HCT116 (cell line): ENCODE data around the gene CCDC127. TPM values are rescaled to one million over a fixed set of nuclear protein-coding genes. Genes with fewer than 3 reads are reported as not detected.

Experiments
- ATAC-seq: fragments of 200-7000 bp; cut with Tn5 transposase; 2 replicates; pipeline ENCODE4 v1.9.1; 2020; ENCODE audit warnings: mild to moderate bottlenecking, moderate library complexity
- BruUV-seq: library from RNA; stranded (reverse); fragments of 400-500 nt; replicated peaks from 2 replicates; lab custom pipeline; 2021; lab: Mats Ljungman, UMichigan
- CTCF ChIA-PET: fragments of 300-600 bp; sonication (Branson Sonifier 250); formaldehyde crosslinking; loops from one replicate; lab custom pipeline; 2021; ENCODE audit warnings: antibody characterized with exemption; lab: Charles Lee
- POLR2A ChIA-PET: fragments of 300-600, 350-600 bp; sonication (Branson Sonifier 250); formaldehyde crosslinking; loops from one replicate; lab custom pipeline; 2021; ENCODE audit warnings: antibody characterized with exemption; lab: Charles Lee
- RAD21 ChIA-PET, 2 experiments: fragments of 300-600 bp; sonication (Branson Sonifier 250); formaldehyde crosslinking; loops; one replicate each; lab custom pipeline; 2023; ENCODE audit warnings: low total read pairs in 2 of 2; ENCODE audit not compliant: uncharacterized antibody in 2 of 2, unreplicated experiment in 2 of 2, low non-redundant PET in 1 of 2; lab: Charles Lee
- DNase-seq: peaks from one replicate; pipeline ENCODE4 v3.0.0-alpha.2; 2010; ENCODE audit warnings: low read depth, low spot score
- H2AFZ ChIP-seq: fragments of 200-600 bp; shearing (Covaris generic), sonication (generic); 2 replicates; pipeline ENCODE4 v1.6.1; 2017; ENCODE audit warnings: low read depth, mixed run types, mixed read lengths, antibody characterized with exemption, low read length; ENCODE audit not compliant: poor library complexity, severe bottlenecking
- H3K27ac ChIP-seq: 2 replicates; pipeline ENCODE4 v1.5.1; 2012; ENCODE audit warnings: low read depth, low read length
- H3K27me3 ChIP-seq: fragments of 200-600 bp; sonication (generic); 2 replicates; pipeline ENCODE4 v1.6.1; 2016; ENCODE audit warnings: mixed run types, low read length, mixed read lengths; ENCODE audit not compliant: insufficient read depth
- H3K36me3 ChIP-seq, 2 experiments: fragments of 200-500 bp in 1 of 2; fragments of 200-600 bp in 1 of 2; sonication (Bioruptor generic) in 1 of 2; sonication (generic) in 1 of 2; 2 replicates each; pipeline versions ENCODE4 v1.5.1 to v1.6.1; 2014 to 2016; ENCODE audit warnings: low read length in 2 of 2, inconsistent platforms in 1 of 2, mixed read lengths in 1 of 2, mixed run types in 1 of 2; ENCODE audit not compliant: insufficient read depth in 2 of 2, control insufficient read depth in 1 of 2
- H3K4me1 ChIP-seq, 2 experiments: fragments of 200-600 bp in 1 of 2; sonication (generic) in 1 of 2; 2 replicates each; pipeline versions ENCODE4 v1.5.1 to v1.6.1; 2012 to 2017; ENCODE audit warnings: low read length in 2 of 2, inconsistent platforms in 1 of 2, mild to moderate bottlenecking in 1 of 2, mixed read lengths in 1 of 2, mixed run types in 1 of 2, moderate library complexity in 1 of 2; ENCODE audit not compliant: insufficient read depth in 2 of 2, control insufficient read depth in 1 of 2
- H3K4me2 ChIP-seq: fragments of 200-600 bp; sonication (generic); 2 replicates; pipeline ENCODE4 v1.6.1; 2017; ENCODE audit warnings: mixed run types, low read length, mixed read lengths
- H3K4me3 ChIP-seq, 2 experiments: fragments of 200-600 bp in 1 of 2; sonication (generic) in 1 of 2; replicated peaks in 1 of 2; 2 replicates each; pipeline ENCODE4 v1.5.1; 2011 to 2016; ENCODE audit warnings: low read length in 2 of 2, control low read depth in 1 of 2, low read depth in 1 of 2, mild to moderate bottlenecking in 1 of 2, mixed read lengths in 1 of 2, mixed run types in 1 of 2
- H3K79me2 ChIP-seq: fragments of 200-600 bp; sonication (generic); 2 replicates; pipeline ENCODE4 v1.6.1; 2017; ENCODE audit warnings: mild to moderate bottlenecking, mixed run types, low read length, moderate library complexity, mixed read lengths; ENCODE audit not compliant: insufficient read depth
- H3K9ac ChIP-seq: fragments of 200-600 bp; sonication (generic); 2 replicates; pipeline ENCODE4 v1.6.1; 2016; ENCODE audit warnings: low read length, mixed read lengths
- H3K9me2 ChIP-seq: fragments of 200-600 bp; sonication (generic), shearing (Covaris generic); 2 replicates; pipeline ENCODE4 v1.6.1; 2017; ENCODE audit warnings: mixed run types, mild to moderate bottlenecking, moderate library complexity; ENCODE audit not compliant: insufficient read depth
- H3K9me3 ChIP-seq, 2 experiments: fragments of 200-500 bp in 1 of 2; fragments of 200-600 bp in 1 of 2; sonication (Bioruptor generic) in 1 of 2; sonication (generic) in 1 of 2; 2 replicates each; pipeline ENCODE4 v1.6.1; 2014 to 2017; ENCODE audit warnings: low read length in 2 of 2, mixed read lengths in 2 of 2, inconsistent platforms in 1 of 2, low read depth in 1 of 2, mild to moderate bottlenecking in 1 of 2, mixed run types in 1 of 2, moderate library complexity in 1 of 2; ENCODE audit not compliant: control insufficient read depth in 1 of 2, insufficient read depth in 1 of 2
- H4K20me1 ChIP-seq: fragments of 200-600 bp; sonication (generic), shearing (Covaris generic); 2 replicates; pipeline ENCODE4 v1.6.1; 2017; ENCODE audit warnings: mixed run types, mild to moderate bottlenecking, moderate library complexity; ENCODE audit not compliant: insufficient read depth
- EGR1 ChIP-seq: IDR thresholded peaks from 2 replicates; pipeline ENCODE4 v1.6.1; 2012; ENCODE audit warnings: low read depth
- EZH2 ChIP-seq: fragments of 200-600 bp; sonication (generic); IDR thresholded peaks from 2 replicates; pipeline ENCODE4 v1.6.1; 2017; ENCODE audit warnings: antibody characterized with exemption, mixed run types
- POLR2A ChIP-seq: IDR thresholded peaks from 2 replicates; pipeline ENCODE4 v1.7.0; 2011; ENCODE audit warnings: borderline replicate concordance; ENCODE audit not compliant: insufficient read depth, insufficient read length; ENCODE audit errors: extremely low read depth
- POLR2AphosphoS5 ChIP-seq: IDR thresholded peaks from 2 replicates; pipeline ENCODE4 v1.6.1; 2011; ENCODE audit warnings: mild to moderate bottlenecking, low read depth, low read length, moderate library complexity
- RAD21 ChIP-seq: IDR thresholded peaks from 2 replicates; pipeline ENCODE4 v1.6.1; 2012; ENCODE audit warnings: low read depth, mild to moderate bottlenecking
- ZFX ChIP-seq: fragments of 450-650 bp; IDR thresholded peaks from 2 replicates; pipeline ENCODE4 v1.6.1; 2017
- ZNF274 ChIP-seq: fragments of 200-500 bp; sonication (Bioruptor generic); IDR thresholded peaks from 2 replicates; pipeline ENCODE4 v1.6.1; 2014; ENCODE audit warnings: mild to moderate bottlenecking, low read depth, low read length, inconsistent platforms
- intact Hi-C: fragments of 100-400 bp; cut with micrococcal nuclease; formaldehyde crosslinking; loops from 2 replicates; pipeline ENCODE4 v1.10.0; 2022
- total RNA-seq: library from RNA; stranded (reverse); gene quantifications from one replicate; pipeline ENCODE4 v1.2.1, GENCODE V29; 2021; ENCODE audit not compliant: unreplicated experiment
- TF ChIP-seq, protein P1 (sequence below), 3 experiments: fragments of 200-600 bp in 1 of 3; sonication (generic) in 1 of 3; IDR thresholded peaks in 2 of 3; conservative IDR thresholded peaks in 1 of 3; 2 replicates each; pipeline ENCODE4 v1.5.1; 2012 to 2017; ENCODE audit warnings: low read depth in 2 of 3, low read length in 2 of 3, antibody characterized with exemption in 1 of 3, borderline replicate concordance in 1 of 3, control low read depth in 1 of 3, mild to moderate bottlenecking in 1 of 3, mixed read lengths in 1 of 3, mixed run types in 1 of 3, moderate library complexity in 1 of 3; ENCODE audit not compliant: insufficient read depth in 1 of 3
- TF ChIP-seq, protein P2 (sequence below): IDR thresholded peaks from 2 replicates; pipeline ENCODE4 v1.6.1; 2012; ENCODE audit warnings: low read depth
- TF ChIP-seq, protein P3 (sequence below): IDR thresholded peaks from 2 replicates; pipeline ENCODE4 v1.6.1; 2012

Gene CCDC127
- total RNA-seq, 1 experiment from 2014 or later = 5.1 TPM

DNA sequence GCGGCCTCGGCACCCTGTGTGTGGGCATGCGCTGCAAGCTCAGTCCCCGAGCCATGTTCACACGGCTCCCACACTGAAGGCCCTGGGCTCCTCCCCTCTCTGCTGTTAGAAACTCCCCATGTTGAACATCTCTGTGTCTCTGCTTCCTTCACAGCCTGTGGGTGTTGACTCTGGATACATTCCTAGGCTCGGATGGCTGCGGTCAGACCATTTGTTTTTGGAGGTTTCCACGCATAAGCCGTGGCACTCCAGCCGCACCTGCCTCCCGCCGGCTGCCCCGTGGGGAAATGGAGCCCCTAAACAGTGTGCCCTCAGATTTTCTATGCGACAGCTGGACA is 57.8 kb downstream of the CCDC127 start:
- H3K9ac ChIP-seq = no peak overlapping the region
- ATAC-seq (no peak), DNase-seq (no peak)
- H4K20me1 ChIP-seq = no peaks in the 10 kb centered on the region
- TF ChIP-seq RAD21 (no peak), EZH2 (no peak), POLR2AphosphoS5 (no peak), POLR2A (no peak), ZNF274 (no peak), EGR1 (no peak), ZFX (no peak)
- TF ChIP-seq, protein P1, sequence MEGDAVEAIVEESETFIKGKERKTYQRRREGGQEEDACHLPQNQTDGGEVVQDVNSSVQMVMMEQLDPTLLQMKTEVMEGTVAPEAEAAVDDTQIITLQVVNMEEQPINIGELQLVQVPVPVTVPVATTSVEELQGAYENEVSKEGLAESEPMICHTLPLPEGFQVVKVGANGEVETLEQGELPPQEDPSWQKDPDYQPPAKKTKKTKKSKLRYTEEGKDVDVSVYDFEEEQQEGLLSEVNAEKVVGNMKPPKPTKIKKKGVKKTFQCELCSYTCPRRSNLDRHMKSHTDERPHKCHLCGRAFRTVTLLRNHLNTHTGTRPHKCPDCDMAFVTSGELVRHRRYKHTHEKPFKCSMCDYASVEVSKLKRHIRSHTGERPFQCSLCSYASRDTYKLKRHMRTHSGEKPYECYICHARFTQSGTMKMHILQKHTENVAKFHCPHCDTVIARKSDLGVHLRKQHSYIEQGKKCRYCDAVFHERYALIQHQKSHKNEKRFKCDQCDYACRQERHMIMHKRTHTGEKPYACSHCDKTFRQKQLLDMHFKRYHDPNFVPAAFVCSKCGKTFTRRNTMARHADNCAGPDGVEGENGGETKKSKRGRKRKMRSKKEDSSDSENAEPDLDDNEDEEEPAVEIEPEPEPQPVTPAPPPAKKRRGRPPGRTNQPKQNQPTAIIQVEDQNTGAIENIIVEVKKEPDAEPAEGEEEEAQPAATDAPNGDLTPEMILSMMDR (IDR thresholded peaks at IDR 0.05 in 2 of 3, conservative IDR thresholded peaks at IDR 0.05 in 1 of 3; ENCODE audit: borderline replicate concordance in 1 of 3, insufficient read depth in 1 of 3, low read depth in 2 of 3, low read length in 2 of 3) = no peak
- TF ChIP-seq, protein P2, sequence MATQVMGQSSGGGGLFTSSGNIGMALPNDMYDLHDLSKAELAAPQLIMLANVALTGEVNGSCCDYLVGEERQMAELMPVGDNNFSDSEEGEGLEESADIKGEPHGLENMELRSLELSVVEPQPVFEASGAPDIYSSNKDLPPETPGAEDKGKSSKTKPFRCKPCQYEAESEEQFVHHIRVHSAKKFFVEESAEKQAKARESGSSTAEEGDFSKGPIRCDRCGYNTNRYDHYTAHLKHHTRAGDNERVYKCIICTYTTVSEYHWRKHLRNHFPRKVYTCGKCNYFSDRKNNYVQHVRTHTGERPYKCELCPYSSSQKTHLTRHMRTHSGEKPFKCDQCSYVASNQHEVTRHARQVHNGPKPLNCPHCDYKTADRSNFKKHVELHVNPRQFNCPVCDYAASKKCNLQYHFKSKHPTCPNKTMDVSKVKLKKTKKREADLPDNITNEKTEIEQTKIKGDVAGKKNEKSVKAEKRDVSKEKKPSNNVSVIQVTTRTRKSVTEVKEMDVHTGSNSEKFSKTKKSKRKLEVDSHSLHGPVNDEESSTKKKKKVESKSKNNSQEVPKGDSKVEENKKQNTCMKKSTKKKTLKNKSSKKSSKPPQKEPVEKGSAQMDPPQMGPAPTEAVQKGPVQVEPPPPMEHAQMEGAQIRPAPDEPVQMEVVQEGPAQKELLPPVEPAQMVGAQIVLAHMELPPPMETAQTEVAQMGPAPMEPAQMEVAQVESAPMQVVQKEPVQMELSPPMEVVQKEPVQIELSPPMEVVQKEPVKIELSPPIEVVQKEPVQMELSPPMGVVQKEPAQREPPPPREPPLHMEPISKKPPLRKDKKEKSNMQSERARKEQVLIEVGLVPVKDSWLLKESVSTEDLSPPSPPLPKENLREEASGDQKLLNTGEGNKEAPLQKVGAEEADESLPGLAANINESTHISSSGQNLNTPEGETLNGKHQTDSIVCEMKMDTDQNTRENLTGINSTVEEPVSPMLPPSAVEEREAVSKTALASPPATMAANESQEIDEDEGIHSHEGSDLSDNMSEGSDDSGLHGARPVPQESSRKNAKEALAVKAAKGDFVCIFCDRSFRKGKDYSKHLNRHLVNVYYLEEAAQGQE = no peak
- TF ChIP-seq, protein P3, sequence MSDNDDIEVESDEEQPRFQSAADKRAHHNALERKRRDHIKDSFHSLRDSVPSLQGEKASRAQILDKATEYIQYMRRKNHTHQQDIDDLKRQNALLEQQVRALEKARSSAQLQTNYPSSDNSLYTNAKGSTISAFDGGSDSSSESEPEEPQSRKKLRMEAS = no peak
- no peak overlapping the region for H3K4me2 ChIP-seq
- H2AFZ ChIP-seq = no peak overlapping the region
- ChIA-PET POLR2A (no interaction called here), RAD21 (no interaction called here), CTCF (no interaction called here)
- BruUV-seq = no TSS peak
- intact Hi-C loops = no loop called here
- no peaks in the 10 kb centered on the region for H3K27me3 ChIP-seq
- H3K9me2 ChIP-seq = no peaks in the 10 kb centered on the region
- no peaks in the 10 kb centered on the region for H3K36me3 ChIP-seq
- H3K9me3 ChIP-seq = no peaks in the 10 kb centered on the region
- H3K27ac ChIP-seq = no peak overlapping the region
- H3K4me1 ChIP-seq = no peaks in the 10 kb centered on the region
- no peak overlapping the region for H3K4me3 ChIP-seq
- no peaks in the 10 kb centered on the region for H3K79me2 ChIP-seq
